ENCODE results near the gene HES7.

DNA sequence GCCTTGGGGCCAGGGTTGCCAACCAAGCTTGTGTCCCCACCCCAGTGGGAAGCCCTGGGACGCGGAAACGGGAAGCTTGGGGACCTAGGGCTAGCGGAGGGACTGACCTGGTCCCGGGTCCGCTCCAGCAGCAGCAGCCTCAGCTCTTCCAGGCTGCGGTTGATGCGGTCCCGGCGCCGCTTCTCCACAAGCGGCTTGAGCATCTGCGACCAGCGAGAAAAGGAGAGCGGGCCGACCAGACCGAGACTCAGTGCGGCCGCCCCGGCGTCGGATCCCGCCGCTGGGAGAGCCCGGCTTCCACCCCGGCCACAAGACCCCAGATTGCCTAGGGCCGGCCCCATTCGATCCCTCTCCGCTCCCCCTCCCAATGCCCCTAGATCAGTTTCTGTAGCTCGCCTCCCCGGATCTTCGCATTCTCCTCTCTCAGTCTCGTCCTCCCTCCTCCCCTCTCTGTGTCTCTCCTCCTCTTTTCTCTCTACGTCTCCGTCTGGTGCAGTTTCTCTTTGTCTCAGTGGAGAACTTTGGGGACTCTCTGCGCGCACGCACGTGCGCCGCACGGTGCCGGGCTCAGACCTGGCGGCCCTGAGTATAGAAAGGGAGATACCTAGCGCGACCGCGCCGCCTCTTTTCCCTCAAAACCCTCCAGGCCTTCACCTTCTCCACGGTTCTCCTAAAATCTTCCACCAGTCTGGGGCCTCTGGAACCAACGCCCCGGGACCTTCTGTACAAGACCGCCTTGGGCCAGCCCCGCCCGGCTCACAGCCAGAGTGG is 797 bp downstream of the HES7 start:
- TF ChIP-seq POLR2A (IDR thresholded peaks at IDR 0.05) = no peak
- TF ChIP-seq, protein P1, sequence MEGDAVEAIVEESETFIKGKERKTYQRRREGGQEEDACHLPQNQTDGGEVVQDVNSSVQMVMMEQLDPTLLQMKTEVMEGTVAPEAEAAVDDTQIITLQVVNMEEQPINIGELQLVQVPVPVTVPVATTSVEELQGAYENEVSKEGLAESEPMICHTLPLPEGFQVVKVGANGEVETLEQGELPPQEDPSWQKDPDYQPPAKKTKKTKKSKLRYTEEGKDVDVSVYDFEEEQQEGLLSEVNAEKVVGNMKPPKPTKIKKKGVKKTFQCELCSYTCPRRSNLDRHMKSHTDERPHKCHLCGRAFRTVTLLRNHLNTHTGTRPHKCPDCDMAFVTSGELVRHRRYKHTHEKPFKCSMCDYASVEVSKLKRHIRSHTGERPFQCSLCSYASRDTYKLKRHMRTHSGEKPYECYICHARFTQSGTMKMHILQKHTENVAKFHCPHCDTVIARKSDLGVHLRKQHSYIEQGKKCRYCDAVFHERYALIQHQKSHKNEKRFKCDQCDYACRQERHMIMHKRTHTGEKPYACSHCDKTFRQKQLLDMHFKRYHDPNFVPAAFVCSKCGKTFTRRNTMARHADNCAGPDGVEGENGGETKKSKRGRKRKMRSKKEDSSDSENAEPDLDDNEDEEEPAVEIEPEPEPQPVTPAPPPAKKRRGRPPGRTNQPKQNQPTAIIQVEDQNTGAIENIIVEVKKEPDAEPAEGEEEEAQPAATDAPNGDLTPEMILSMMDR (IDR thresholded peaks at IDR 0.05 in 8 of 11, conservative IDR thresholded peaks at IDR 0.05 in 3 of 11) = no peak

Data from spleen (tissue), 7 donors.